Measurements from ENCODE around the gene PAGR1.
"Not testable (repeated sequence)": the region's sequence is repeated elsewhere in the genome, so short reads cannot be mapped to it uniquely, and the experiment has no call there.

The PAGR1 gene

DNA sequence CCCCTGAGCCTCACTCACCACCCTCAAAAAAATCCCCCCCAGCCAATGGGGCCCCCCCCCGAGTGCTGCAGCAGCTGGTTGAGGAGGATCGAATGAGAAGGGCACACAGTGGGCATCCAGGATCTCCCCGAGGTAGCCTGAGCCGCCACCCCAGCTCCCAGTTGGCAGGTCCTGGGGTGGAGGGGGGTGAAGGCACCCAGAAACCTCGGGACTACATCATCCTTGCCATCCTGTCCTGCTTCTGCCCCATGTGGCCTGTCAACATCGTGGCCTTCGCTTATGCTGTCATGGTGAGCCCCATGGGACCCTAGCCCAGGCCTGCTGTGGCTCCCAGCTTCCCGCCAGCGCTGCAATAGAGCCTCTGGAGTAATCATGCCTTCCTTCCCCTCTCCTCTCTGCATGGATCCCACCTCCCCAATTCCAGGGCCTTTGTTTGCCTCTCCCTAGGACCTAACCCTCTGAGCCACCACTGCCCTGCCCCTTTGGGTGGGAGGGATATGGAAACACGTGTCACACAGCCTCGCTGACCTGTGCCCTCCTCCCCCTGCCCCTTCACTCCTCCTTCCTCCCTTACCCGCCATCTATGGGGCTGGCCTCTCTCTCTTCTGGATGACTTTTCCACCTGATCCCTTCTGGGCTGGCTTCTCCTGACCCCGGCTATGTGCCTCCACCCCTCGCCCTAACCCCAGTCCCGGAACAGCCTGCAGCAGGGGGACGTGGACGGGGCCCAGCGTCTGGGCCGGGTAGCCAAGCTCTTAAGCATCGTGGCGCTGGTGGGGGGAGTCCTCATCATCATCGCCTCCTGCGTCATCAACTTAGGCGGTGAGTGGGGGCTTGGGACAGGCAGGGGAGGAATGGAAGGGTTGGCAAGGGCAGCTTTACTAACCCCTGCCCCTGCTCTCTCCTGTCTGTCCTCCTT lies 2.0 kb upstream of the PAGR1 start:
- no peak for DNase-seq

DNA sequence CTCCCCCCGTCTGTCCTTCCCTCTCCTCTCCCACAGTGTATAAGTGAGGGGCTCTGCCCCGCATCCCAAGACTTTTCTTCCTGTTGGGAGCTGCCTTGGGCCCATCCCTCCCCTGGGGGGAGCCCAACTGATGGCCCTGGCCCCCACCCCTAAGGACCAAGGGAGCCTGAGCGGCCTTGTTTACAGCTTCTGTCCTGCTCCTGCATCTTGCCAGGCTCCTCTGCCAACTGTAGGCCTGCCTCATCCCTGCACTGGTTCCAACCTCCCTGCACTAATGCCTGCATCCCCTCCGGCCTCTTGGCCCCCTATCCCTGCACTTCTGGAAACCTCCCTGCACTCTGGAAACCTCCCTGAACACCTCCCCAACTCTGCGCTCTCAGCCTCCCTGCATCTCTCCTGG lies 1.4 kb upstream of the PAGR1 start:
- no peak for DNase-seq

DNA sequence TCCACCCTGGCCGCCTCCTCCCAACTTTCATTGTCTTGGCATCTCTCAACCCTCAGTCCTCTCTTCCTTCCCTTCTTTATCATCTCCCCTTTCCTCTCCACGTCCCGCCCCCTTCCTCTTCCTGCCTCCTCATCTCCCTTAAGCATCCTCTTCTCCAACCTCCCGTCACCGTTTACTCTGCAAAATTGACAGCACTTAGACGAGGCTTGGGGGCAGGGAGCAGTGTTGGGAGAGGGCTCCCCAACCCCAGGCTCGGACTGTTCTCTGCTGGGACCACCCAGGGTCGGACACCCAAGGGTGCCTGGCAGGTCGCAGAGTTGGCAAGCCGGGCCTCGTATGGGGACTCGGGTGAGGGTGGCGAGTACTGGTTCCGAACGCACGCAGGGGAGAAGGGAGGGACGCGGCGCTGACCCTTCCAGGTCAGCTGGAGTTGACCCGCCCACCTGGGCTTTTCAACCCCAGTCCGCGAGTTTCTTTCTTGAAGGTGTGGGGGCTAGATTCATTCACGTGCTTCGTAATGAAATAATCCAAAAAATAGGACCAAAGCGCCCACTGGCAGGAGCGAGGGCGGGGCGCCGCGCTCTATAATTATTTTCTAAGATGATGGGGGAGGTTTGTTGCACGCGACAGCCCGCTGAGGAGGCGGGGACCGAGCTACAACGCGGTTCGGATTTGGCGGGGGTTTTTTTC lies 775 bp upstream of the PAGR1 start:
- peak; percentile 63 to 71 for DNase-seq

DNA sequence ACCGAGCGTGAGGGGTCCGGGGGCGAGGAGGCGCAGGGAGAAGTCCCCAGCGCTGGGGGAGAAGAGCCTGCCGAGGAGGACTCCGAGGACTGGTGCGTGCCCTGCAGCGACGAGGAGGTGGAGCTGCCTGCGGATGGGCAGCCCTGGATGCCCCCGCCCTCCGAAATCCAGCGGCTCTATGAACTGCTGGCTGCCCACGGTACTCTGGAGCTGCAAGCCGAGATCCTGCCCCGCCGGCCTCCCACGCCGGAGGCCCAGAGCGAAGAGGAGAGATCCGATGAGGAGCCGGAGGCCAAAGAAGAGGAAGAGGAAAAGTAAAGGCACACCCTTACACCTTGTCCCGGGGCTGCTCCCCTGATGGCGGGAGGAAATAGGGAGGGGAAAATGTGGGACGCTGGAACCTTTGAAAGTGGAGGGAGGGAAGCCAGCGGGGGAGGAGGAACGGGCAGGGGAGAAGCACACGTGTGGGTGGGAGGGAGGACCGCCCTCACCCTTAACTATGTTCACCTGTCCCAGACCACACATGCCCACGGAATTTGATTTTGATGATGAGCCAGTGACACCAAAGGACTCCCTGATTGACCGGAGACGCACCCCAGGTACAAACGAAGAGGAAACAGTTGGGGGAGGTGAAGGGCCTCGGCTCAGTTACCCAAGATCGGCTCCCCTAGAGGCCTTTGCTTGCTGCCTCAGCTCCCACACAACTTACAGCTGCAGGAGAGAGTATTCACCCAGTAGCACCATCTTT lies 916 bp downstream of the PAGR1 start:
- DNase-seq, result peak; percentile 67 to 79

DNA sequence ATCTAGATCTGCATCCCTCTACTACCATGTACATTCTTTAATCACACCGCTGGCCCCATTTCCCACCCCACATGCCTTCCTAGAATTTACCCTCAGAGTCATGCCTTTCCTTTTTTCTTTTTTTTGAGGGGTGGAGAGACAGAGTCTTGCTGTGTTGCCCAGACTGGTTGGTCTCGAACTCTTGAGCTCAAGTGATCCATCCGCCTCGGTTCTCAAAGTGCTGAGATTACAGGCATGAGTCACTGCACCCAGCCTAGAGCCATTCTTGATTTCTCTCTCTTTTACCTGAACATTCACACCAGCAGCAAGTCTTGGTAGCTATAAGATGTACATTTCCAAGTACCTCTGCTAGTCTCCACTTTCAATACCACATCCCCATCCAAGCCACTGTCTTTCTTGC lies 2.1 kb downstream of the PAGR1 start:
- DNase-seq, result no peak

DNA sequence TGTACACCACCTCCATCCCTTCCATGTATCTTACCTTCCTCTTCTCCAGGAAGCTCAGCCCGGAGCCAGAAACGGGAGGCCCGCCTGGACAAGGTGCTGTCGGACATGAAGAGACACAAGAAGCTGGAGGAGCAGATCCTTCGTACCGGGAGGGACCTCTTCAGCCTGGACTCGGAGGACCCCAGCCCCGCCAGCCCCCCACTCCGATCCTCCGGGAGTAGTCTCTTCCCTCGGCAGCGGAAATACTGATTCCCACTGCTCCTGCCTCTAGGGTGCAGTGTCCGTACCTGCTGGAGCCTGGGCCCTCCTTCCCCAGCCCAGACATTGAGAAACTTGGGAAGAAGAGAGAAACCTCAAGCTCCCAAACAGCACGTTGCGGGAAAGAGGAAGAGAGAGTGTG lies 3.6 kb downstream of the PAGR1 start:
- DNase-seq, result no peak

DNA sequence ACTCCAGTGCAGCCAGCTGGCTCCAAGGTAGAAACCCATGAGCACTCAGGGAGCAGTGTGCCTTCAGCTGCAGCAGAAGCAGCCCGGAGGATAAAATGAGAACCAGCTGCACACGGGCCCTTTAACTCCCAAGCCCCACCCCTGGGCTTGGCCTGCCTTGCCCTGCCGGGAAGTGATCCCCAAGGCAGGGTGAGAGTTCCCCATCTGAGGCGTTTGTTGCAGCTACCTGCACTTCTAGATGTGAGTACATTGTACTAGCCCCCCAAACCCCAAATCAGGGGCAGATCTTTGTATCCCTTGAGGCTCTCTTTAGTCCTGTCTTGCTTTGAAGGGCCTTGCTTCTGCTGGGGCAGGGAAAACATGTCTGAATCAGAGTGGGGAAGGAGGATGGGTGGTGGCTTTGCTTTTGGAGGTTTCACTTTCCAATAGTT lies 4.3 kb downstream of the PAGR1 start, which contains the start of gene MVP:
Gene MVP (plus strand): TSS at position 192 of the 431 bp plus-strand sequence. CDS start 10,088 bp downstream, outside the sequence.
- peak; percentile 63 to 66 for DNase-seq

DNA sequence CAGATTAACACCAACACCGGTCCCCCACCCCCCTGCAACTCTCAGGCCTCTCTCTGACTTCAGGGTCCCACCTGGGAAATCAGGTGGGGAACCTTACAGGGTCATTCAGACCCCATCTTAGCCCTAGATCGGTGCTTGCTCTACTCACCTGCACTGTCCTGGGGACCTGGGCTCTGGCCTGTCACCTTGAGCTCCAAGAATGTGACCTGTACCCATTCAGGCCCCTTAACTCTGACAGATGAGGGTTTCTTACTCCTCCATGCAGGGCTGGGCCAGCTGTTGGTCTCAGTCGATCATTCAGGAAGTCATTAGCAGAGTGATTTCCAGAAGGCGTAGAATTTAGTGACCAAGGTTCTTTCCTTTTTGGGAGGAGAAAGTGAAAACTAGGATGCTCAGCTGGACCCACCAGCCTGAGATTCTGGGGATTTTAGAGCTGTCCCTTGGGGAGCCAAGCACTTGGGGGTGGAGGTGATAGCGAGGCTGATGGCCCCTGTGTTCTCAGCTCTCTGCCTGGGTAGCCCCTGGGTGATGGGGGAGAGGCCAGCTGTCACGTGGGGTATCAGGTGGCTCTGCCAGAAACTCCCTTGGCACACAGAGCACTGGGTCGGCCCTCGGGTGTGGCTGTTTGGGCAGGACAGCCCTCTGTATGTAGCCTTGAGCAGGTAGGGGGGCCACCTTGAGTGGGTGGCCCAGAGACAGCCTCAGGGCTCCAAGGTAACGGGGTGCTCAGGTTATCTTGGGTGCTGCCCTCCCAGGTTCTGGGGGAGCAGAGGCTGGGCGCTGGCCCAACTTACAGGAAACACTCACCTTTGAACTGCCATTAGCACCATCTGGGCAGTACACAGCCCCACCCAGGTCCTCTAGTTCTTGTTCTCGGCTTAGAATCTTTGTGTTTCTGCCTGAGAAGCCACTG lies 5.0 kb downstream of the PAGR1 start:
- DNase-seq, result peak; percentile 54 to 60

DNA sequence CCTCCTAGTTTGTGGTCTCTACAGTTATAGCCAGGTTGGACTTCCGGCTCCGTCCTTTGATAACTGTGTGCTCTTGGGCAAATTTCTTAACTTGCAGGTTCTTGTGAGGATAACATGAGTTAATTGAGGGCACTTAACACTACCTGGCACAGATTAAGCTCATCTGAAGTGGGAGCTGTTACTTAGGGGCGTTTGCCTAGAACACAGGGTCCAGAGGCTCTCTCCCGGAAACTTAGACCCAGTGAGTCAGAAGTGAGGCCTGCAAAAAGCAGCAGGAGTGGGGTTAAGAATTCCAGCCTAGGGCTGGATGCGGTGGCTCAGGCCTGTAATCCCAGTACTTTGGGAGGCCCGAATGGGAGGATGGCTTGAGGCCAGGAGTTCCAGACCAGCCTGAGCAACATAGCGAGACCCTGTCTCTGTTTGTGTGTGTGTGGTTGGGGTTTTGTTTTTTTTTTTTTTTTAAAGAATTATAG lies 5.7 kb downstream of the PAGR1 start:
- no peak for DNase-seq

DNA sequence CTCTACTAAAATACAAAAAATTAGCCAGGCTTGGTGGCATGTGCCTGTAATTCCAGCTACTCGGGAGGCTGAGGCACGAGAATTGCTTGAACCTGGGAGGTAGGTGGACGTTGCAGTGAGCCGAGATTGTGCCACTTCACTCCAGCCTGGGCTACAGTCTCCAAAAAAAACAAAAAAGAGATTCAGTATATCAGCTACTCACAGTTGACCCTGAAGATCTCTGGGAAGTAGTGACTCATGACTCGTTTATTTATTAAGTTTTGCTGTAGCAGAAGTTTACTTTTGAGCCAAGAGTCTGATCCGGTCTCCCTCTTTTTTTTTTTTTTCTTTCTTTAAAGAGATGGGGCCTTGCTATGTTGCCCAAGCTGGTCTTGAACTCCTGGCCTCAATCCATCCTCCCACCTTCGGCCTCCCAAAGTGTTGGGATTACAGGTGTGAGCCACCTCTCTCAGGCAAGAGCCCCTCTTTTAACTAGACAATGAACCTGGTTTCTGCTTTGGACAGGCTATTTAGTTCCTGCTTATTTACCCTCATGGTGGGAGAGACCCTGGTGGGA lies 8.7 kb downstream of the PAGR1 start:
- no peak for DNase-seq

DNA sequence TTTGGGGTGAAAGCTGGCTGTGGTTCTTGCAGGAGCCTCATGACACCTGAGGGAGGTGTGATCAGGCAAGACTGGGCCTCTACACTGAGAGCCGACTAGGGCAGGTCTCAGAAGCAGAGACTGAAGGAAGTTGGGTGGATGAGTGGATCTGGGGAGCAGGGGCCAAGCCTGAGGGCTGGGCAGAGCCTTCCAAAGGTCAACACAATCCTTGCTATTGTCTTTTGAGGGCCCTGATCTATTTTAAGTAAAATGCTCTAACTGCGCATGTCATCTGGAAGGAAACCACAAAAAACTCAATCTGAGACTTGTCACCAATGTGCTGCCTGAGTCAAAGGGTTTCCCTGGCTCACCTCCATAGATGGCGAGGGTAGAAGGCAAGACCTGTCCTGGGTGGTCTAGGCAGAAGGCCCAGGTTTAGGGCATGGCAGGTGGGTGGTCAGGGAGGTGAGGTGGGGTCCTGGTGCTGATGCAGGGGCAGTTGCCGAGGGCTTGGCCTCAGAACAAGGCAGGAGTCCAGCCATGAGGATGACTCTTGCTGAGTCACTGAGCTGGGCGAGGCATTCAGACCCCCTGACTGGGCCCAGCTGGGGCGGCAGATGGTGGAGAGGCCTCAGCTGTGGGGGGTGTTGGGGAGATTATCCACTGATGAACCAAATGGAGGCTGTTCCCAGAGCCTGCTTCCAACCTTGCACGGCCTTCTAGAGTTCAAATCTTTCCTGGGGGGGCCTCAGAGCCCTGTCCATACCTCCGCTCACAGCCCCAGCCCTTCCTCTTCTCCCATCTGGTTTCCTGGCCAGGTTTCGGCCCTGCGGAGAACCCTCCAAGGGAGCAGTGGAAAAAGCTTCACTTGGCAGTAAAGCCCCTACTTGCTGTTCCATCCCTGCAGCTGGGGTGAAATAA lies 9.4 kb downstream of the PAGR1 start:
- peak; percentile 52 to 59 for DNase-seq

DNA sequence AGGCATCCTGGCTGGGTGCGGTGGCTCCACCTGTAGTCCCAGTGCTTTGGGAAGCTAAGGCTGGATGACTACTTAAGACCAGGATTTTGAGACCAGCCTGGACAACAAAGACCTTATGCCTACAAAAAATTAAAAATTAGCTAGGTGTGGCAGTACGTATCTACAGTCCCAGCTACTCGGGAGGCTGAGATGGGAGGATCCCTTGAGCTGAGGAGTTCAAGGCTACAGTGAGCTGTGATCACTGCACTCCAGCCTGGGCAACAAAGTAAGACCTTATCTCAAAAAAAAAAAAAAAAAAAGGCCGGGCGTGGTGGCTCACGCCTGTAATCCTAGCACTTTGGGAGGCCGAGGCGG lies 10.4 kb downstream of the PAGR1 start:
- no peak for DNase-seq

DNA sequence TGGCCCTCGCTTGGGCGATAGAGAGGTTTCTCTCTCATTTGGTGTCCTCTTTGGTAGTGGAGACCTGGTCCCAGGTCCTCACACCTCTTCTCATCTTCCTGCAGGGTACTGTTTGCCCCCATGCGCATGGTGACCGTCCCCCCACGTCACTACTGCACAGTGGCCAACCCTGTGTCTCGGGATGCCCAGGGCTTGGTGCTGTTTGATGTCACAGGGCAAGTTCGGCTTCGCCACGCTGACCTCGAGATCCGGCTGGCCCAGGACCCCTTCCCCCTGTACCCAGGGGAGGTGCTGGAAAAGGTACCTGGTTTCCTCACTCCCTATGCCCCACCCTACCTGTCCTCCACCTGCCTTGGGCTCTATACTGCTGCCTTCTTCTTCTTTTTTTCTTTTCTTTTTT lies 14.8 kb downstream of the PAGR1 start:
- no peak for DNase-seq

DNA sequence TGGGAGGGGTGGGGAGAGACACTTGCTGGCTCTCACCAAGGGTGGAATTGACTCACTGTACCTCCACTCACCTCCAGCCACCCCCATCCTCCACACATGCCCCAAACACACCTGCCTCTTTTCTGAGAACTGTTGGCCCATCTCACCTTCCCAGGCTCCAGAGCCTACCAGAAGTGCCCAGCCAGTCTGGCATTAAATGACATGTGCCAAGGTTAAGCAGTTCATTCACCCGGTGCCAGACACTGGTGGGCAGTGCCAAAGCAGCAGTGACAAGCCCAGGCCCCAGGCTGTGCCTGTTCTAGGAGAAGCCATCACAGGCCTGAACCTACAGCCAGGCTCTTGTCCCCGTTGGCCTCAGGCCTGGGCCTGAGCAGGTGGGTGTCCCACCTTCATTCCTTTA lies 15.5 kb downstream of the PAGR1 start:
- DNase-seq, result no peak

DNA sequence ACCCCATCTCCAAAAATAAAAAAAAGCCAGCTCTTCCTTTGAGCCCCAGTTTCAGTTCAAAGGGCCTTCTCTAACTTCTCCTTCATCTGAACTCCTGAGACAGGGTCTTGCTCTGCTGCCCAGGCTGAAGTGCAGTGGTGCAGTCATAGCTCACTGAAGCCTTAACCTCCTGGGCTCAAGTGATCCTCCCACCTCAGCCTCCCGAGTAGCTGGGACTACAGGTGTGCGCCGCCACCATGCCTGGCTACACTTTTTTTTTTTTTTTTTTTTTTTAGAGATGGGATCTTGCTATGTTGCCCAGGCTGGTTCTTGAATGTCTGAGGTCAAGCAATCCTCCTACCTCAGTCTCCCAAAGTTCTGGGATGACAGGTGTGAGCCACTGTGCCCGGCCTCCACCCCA lies 17.3 kb downstream of the PAGR1 start:
- DNase-seq, result not testable (repeated sequence)

DNA sequence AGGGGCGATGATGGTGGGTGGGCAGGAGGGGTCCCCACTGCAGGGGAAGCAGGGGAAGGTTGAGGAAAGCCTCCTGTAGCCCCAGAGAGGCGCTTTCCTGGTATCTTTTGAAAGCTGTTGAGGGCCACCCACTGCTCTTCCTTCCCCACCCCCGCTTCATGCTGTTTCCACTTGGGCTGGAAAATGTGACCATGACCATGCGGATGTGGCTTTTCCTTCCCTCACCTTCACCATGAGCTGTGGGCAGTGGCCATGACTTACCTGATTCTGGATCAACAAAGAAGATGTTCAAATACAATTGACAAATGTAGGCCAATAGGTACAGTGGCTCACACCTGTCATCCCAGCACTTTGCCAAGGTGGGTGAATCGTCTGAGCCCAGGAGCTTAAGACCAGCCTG lies 18.1 kb downstream of the PAGR1 start:
- DNase-seq, result peak in 1 of 2 donors; percentile 47

DNA sequence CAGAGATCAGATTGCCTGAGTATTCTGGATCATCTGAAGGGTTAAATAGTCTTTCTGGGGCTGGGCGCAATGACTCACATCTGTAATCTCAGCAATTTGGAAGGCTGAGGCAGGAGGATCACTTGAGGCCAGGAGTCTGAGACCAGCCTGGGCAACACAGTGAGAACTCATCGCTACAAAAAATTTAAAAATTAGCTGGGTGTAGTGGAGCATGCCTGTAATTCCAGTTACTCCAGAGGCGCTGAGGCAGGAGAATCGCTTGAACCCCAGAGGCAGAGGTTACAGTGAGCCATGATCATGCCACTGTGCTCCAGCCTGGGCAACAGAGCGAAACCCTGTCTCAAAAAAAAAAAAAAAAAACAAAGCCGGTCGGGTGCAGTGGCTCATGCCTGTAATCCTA lies 20.0 kb downstream of the PAGR1 start:
- DNase-seq, result no peak

DNA sequence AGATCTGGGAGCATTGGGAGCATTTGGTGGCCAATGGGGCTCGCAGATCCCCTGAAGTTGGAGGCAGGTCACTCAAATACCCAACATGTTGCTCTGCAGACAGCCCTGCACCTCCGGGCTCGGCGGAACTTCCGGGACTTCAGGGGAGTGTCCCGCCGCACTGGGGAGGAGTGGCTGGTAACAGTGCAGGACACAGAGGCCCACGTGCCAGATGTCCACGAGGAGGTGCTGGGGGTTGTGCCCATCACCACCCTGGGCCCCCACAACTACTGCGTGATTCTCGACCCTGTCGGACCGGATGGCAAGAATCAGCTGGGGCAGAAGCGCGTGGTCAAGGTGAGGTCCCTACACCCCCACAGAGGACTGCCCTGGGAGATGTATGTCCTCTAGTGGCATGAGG lies 20.7 kb downstream of the PAGR1 start:
- no peak for DNase-seq

DNA sequence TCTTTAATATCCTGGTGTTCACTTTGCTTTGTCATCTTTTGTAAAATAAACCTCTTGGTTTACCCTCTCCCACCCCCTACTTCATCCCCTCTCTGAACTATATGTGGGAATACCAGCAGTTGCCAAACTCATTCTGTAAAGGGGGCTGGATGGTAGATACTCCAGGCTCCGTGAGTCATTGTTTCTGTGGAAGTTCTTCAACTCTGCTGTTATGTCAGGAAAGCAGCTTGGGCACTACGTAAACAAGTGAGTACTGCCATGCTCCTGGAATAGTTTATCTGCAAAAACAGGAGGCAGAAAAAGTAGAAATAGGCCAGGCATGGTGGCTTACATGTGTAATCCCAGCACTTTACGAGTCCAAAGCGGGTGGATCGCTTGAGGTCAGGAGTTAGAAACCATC lies 21.9 kb downstream of the PAGR1 start:
- no peak for DNase-seq

DNA sequence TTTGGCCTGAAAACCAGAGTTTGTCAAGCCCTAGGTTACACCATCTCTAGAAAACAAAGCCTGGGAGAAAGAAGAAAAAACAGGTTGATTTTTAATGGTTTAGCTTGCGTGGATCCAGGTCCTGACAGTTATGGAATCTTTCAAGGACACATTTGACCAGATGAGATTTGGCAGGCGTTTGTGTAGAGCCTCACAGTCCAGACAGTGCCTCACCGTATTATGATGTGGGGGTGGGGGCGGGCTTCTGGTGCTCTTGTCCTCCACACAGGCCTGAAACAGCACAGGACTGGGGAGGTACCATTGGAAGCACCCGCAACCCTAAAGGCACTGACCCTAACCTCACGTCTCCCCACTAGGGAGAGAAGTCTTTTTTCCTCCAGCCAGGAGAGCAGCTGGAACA lies 23.9 kb downstream of the PAGR1 start:
- no peak for DNase-seq

DNA sequence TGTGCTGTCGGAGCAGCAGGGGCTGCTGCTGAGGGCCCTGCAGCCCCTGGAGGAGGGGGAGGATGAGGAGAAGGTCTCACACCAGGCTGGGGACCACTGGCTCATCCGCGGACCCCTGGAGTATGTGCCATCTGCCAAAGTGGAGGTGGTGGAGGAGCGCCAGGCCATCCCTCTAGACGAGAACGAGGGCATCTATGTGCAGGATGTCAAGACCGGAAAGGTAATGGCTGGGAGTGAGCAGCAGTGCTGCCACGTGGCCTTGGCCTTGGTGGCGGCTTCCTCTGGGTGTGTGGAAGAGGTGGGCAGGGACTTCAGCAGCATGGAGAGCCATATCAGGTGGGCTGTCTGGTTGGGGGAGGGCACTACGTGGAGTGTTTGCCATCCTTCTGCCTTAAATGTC lies 24.3 kb downstream of the PAGR1 start:
- no peak for DNase-seq

Measured in stimulated activated CD4-positive, alpha-beta T cell treated with anti-CD3 and anti-CD28 coated beads, Interleukin-2, amount 100 ng/mL, for 24 hours (primary cell).